ENCODE measurements around the gene MICALL1.
"Not testable (repeated sequence)": the region's sequence is repeated elsewhere in the genome, so short reads cannot be mapped to it uniquely, and the experiment has no call there.

- not testable (repeated sequence) for TF ChIP-seq CTCF (IDR thresholded peaks at IDR 0.05 in 4 of 5, conservative IDR thresholded peaks at IDR 0.05 in 1 of 5); POLR2A (IDR thresholded peaks at IDR 0.05)
These were observed 38.3 kb downstream of the MICALL1 start for GRCh38 chr22:37944423-37944822.
